Measurements from ENCODE around the gene ARSD.

- no peak for TF ChIP-seq CTCF (optimal IDR thresholded peaks at IDR 0.05 in 1 of 3, IDR thresholded peaks at IDR 0.05 in 1 of 3, conservative IDR thresholded peaks at IDR 0.05 in 1 of 3; ENCODE audit: extremely low read depth in 1 of 3, insufficient read depth in 2 of 3, low read length in 3 of 3)
- TF ChIP-seq EZH2 (IDR thresholded peaks at IDR 0.05; ENCODE audit: low read length) = no peak
Measured at GRCh38 chrX:2954541-2954940, 25.4 kb upstream of the ARSD start.
